ENCODE data around the gene FAU. TPM values are rescaled to one million over a fixed set of nuclear protein-coding genes. Genes with fewer than 3 reads are reported as not detected.

Gene FAU
- total and polyA plus RNA-seq, 12 donors, result 536 to 1,540 (median 635) TPM

- Histone ChIP-seq H3K36me3 (peaks cover 0 to 58% (median 7%) of the 10 kb centered on the region in 9 donors), H3K27me3 (no peaks in the 10 kb centered on the region), H3K27ac (peak overlapping the region; percentile 11 to 83 (median 74)), H3K4me3 (no peak overlapping the region), H3K4me1 (peaks cover 0 to 59% (median 38%) of the 10 kb centered on the region in 9 donors), H3K9me3 (no peaks in the 10 kb centered on the region)
- intact Hi-C loops (cut with DNase I), result no loop called here
- no peak for TF ChIP-seq CTCF (IDR thresholded peaks at IDR 0.05)
- 58 to 61% methylated on average over 8 of the region's 8 CpGs for whole genome bisulfite sequencing, 2 donors
- ATAC-seq (peak; percentile 20 to 73 (median 69)), DNase-seq (no peak)
Observed at GRCh38 chr11:65102142-65103095, 19.5 kb downstream of the FAU start.

- peaks cover 0 to 52% (median 9%) of the 10 kb centered on the region in 9 donors for H3K36me3 ChIP-seq
- no peak overlapping the region for H3K4me3 ChIP-seq
- peak overlapping the region in 6 of 10 donors; percentile 70 to 83 (median 79) for H3K27ac ChIP-seq
- DNase-seq (no peak), ATAC-seq (no peak)
- peak in 1 of 9 donors; percentile 9 for TF ChIP-seq CTCF (IDR thresholded peaks at IDR 0.05)
- H3K4me1 ChIP-seq, result peaks cover under 1 to 67% (median 46%) of the 10 kb centered on the region in 9 donors
- intact Hi-C loops (cut with DNase I), result loop anchor here in 1 of 10 donors (2.0 kb wide), 1 partner anchor 72 kb away; no protein-coding TSS in a partner anchor
- 77 to 83% methylated on average over 6 of the region's 6 CpGs for whole genome bisulfite sequencing, 2 donors
- no peaks in the 10 kb centered on the region for H3K27me3 ChIP-seq
- H3K9me3 ChIP-seq, result no peaks in the 10 kb centered on the region
Observed at GRCh38 chr11:65100674-65101350, 21.1 kb downstream of the FAU start.

GRCh38 chr11:65096926-65097325, 25.0 kb downstream of the FAU start:
- Histone ChIP-seq H3K4me3 (peak overlapping the region; percentile 75 to 94 (median 86)), H3K36me3 (peaks cover 0 to 33% (median 2%) of the 10 kb centered on the region in 9 donors), H3K27ac (peak overlapping the region; percentile 67 to 96 (median 93)), H3K9me3 (no peaks in the 10 kb centered on the region), H3K4me1 (peaks cover 4 to 39% (median 26%) of the 10 kb centered on the region in 9 donors), H3K27me3 (no peaks in the 10 kb centered on the region)
- ATAC-seq (peak in 3 of 8 donors; percentile 4 to 23 (median 6)), DNase-seq (no peak)
- WGBS, 2 donors, result 30 to 34% methylated on average over 8 of the region's 8 CpGs
- intact Hi-C loops (cut with DNase I), result loop anchor here in 4 of 10 donors (1.0 to 5.0 kb wide), 4 partner anchors 13 to 740 kb away; partner anchors contain the start of genes CDCA5 (in 2 of the 4), ZFPL1 (in 2 of the 4), ARL2 (in 1 of the 4) and RPS6KA4 (in 1 of the 4)
- no peak for TF ChIP-seq CTCF (IDR thresholded peaks at IDR 0.05)
